GM21529 (cell line): ENCODE measurements around the gene ZNF579.

Experiments used
- ATAC-seq: cut with Tn5 transposase; IDR thresholded peaks from one replicate; pipeline ENCODE4 v1.9.1; 2021; ENCODE audit not compliant: unreplicated experiment

Gene ZNF579

DNA sequence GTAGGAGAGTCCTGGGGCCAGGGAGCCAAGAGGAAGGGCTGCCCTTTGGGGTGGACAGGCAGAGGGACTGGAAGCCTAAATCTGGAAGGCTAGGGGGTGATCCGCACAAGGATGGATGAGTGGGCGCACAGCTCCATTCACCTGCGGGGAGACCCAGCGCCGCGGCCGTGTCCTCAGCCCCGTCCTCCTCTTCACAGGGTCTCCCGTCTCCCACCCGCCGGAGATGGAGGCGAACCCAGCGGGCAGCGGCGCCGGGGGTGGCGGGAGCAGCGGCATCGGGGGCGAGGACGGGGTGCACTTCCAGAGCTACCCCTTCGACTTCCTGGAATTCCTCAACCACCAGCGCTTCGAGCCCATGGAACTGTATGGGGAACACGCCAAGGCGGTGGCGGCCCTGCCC, 32.7 kb upstream of the ZNF579 start:
- no peak for ATAC-seq

- no peak for ATAC-seq
Observed at GRCh38 chr19:55611983-55612645, 31.5 kb upstream of the ZNF579 start.

DNA sequence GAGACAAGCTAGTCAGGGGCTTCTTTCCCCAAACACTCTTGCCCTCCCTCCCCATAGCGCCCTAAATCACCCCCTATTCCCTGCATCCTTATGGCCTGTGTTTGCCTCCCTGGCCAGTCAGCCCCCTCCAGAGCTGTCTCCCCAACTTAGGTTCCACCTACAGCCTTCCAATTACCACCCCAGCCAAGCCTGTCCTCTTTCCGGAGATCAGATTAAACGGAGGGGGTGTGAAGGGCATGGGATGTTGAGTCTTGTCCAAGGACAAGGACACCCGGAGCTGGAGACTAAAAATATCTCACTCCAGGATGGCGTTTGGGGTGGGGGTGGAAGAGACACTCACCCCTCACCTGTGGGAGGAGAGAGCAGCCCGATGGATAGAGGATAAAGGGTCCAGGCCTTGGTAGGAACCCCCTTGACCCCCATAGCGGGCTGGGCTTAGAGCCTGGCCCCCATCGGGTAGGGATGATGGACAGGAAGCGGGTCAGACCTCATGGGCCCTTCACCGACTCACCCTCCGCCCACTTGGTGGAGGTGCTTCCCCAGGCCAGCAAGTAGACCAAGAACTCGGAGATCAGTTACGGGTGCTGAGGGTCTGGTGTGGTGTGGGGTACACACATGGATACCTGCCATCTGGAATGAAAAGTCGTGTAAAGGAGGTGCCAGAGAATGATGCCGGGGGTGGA, 30.8 kb upstream of the ZNF579 start:
- no peak for ATAC-seq

DNA sequence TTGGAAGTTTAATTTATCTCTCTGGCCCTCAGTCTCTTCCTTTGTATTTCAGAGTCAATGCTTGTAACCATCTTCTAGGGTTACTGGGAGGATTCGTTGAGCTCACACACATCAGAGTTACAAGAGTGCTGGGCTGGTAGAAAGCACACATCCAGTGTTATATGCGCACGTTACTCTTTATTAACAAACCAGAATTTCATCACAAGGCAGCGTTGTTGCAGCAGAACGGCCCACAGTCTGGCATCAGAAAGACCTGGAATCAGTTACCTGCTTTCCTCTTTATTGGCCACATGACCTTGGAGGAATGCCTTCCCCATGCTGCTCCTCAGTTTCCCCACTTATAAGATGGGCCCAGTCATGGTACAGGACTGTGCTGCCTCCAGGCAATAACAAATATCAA, 28.7 kb upstream of the ZNF579 start:
- no peak for ATAC-seq

- ATAC-seq: no peak
Observed at GRCh38 chr19:55606817-55607216, 26.2 kb upstream of the ZNF579 start.

DNA sequence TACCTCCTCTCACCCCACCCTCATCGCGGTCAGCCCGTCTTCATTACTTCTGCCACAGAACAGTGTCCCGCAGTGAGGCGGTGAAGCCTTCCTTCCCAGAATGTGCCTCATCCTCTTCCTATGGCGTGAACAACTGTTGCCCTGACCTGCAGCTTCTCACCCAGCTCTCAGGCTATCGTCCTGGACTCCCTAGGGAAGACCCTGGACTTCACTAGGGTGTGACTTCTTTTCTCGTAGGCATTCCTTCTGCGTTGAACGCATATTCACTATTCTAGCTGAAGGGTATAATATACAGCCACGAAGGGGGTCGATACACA, 25.8 kb upstream of the ZNF579 start:
- ATAC-seq: no peak

- peak; percentile 1 for ATAC-seq
Observed at GRCh38 chr19:55605637-55606470, 25.2 kb upstream of the ZNF579 start, which contains the start of gene ZNF865. Gene ZNF865, plus strand, starts transcription at chr19:55605647. Its CDS starts 7,972 bp downstream, at chr19:55613619.

- ATAC-seq: peak; percentile 67
Observed at GRCh38 chr19:55605207-55605636, 24.6 kb upstream of the ZNF579 start.

DNA sequence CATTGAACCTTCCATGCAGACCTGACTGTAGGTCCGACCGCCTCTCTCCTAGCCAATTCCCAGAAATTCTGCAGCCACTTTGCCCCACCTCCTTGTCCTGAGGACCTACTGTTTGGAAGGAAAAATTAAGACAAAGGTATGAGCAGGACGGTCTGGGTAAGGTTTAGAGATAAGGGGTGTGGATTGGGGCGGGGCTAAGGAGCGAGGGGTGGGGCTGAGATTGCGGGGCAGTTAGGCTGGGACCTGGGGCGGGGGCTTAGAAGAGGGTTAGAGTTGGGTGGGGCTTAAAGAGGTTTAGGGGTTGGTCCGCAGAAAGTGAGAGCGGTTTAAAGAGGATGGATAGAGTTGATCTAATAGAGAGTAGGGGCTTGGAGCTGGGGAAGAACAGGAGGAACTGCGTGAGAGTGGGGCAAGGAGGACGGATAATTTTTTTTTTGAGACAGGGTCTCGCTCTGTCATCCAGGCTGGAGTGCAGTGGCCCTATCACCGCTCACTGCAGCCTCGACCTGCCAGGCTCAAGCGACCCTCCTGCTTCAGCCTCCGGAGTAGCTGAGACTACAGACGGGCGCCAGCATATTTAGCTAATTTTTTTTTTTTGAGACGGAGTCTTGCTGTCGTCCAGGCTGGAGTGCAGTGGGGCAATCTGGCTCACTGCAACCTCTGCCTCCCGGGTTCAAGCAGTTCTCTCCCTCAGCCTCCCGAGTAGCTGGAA, 23.1 kb upstream of the ZNF579 start:
- no peak for ATAC-seq

DNA sequence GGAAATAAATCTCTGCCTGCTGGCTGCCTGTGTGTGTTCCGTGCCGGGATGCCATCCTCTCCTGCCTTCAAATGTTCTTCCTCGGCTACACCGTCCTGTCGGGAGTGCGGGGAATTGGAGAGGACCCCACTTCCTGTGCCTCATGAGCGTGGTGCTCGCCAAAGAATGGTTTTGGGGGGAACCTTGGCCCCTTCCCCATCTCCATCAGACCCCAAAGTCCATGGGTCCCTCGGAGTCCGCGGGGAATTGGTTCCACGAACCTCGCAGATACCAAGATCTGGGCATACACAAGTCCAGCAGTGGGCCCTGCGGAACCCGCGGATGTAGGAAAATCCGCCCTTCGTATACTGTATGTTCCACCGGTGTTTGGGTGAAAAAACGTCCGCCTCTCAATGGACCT, 22.5 kb upstream of the ZNF579 start:
- no peak for ATAC-seq

- no peak for ATAC-seq
Observed at GRCh38 chr19:55602104-55603001, 21.7 kb upstream of the ZNF579 start.

DNA sequence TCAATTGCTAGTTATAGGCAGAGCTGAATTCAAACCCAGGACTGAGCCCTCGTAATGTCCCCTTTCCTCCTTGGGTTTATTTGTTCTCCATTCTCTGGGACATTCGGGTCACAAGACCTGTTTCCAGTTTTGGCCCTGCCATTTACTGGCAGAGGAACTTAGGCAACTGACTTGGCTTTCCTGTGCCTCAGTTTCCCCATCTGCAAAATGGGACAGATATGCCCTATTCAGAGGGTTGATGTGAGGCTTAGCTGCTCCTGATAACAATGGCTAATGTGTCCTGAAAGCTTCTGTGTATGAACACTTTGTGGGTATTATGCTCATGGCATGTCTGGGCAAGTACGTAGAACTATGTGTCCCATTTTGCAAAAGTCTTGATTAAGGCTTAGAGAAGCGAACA, 20.4 kb upstream of the ZNF579 start:
- ATAC-seq: no peak

GRCh38 chr19:55600662-55601028, 20.0 kb upstream of the ZNF579 start:
- ATAC-seq: no peak

DNA sequence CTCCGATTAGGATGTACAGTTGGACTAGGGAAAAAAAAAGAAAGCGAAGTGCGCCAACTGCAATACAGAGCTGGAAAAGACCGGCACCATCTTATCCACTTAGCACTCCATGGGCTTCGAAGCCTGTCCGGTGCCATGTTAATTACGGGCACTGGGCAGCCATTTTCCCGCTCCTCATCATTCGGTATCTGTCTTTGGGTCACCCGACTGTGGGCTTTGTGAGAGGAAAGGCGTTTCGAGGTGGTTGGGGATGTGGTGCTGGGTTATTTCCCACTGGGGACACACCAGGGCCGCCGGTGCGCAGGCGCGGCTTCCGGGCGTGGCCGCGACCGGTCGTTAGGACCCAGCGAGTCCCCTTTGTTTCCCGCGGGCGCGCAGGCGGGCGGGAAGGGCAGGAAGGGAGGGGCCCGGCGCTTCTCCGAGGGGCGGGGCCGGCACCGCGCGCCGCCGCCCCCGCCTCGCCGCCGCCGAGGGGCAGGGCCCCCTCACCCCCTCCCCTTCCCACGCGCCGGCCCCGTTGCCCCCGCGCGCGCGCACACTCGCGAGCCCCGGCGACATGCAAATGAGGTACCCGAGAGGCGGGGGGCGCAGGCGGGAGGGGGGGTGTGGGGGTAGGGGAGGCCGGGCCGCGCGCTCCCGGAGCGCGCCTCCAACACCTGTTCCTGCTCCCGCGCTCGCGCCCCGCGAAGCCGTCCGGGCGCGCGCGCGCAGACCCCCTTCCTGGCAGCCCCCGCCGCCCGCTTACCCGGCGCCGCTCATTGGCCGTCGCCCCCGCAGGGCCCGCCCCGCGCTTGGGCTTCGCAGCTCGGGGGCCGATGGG, 19.4 kb upstream of the ZNF579 start, which contains the start of gene ZNF524:
TSS of gene ZNF524 (plus strand) at position 447 of the 820 bp plus-strand sequence. CDS start 1,825 bp downstream, outside the sequence.
- peak; percentile 37 for ATAC-seq

DNA sequence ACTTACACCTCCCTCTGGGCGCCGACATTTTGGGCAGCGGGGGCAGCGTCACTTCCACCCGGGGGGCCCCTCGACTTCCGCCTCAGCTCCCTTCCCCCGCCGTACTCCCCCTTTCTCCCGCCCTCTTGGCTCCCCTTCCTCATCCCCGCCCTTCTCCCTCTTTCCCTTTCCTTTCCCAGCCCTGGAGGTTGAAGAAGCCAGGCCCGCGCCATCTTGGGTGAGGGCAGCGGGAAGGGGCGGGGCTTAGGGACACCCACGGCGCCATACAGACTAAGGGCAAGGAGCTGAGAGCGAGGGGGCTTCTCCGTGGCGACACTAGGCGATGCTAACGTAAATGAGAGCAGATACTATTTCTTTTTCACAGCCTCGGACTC, 18.8 kb upstream of the ZNF579 start, which contains the start of gene FIZ1:
TSS of gene FIZ1 (minus strand) at position 50 of the 374 bp plus-strand sequence. CDS start 1,652 bp downstream, outside the sequence.
- ATAC-seq: peak; percentile 45

- ATAC-seq: peak; percentile 49
Observed at GRCh38 chr19:55598719-55599467, 18.2 kb upstream of the ZNF579 start.

DNA sequence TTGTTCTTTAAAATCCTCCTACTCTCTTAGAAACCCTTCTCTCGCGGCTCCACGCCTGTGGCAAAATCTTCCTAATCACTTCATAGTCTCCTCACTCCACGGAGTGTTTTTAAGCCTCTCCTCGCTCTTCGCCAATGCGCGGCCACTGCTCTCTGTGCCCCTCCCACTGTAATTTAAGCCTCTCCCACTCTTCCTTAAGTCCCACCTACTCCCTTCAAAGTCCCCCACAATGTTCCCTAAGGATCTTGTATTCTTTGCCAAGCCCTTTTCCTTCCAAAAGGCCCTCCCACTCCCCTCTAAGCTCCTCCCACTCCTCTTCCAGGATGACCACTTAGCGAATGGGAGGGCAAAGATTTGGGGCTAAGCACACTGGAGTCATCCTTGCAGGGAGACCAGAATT, 17.4 kb upstream of the ZNF579 start:
- ATAC-seq: no peak

- ATAC-seq: no peak
Observed at GRCh38 chr19:55597501-55597921, 16.9 kb upstream of the ZNF579 start.
